Measurements from ENCODE around the gene MEGF8.

MEGF8 gene

DNA sequence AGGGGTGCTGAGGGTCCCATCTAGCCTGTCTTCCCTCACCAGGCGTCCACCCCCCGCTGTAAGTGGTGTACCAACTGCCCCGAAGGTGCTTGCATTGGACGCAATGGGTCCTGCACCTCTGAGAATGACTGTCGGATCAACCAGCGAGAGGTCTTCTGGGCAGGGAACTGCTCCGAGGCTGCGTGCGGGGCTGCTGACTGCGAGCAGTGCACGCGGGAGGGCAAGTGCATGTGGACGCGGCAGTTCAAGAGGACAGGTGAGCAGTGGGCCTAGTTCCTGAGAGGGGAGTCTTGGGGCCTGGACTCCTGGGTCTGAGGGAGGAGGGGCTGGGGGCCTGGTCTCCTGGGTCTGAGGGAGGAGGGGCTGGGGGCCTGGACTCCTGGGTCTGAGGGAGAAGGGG, 36.9 kb downstream of the MEGF8 start:
- DNase-seq: no peak

DNA sequence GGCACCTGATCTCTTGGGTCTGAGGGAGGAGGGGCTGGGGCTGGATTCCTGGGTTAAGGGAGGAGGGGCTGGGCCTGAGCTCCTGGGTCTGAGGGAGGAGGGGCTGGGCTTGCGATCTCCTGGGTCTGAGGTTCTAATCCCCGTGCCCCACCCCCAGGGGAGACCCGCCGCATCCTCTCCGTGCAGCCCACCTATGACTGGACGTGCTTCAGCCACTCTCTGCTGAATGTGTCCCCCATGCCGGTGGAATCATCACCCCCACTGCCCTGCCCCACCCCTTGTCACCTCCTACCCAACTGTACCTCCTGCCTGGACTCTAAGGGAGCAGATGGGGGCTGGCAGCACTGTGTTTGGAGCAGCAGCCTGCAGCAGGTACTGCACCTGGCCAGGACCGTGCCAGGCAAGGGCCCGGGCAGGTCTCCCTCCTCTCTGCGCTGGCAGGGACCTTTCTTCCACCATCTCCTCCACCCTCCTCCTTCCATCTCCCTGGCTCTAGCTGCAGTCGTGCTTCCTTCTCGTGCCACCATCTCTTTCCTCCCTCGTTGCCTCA, 37.5 kb downstream of the MEGF8 start:
- DNase-seq: no peak

DNA sequence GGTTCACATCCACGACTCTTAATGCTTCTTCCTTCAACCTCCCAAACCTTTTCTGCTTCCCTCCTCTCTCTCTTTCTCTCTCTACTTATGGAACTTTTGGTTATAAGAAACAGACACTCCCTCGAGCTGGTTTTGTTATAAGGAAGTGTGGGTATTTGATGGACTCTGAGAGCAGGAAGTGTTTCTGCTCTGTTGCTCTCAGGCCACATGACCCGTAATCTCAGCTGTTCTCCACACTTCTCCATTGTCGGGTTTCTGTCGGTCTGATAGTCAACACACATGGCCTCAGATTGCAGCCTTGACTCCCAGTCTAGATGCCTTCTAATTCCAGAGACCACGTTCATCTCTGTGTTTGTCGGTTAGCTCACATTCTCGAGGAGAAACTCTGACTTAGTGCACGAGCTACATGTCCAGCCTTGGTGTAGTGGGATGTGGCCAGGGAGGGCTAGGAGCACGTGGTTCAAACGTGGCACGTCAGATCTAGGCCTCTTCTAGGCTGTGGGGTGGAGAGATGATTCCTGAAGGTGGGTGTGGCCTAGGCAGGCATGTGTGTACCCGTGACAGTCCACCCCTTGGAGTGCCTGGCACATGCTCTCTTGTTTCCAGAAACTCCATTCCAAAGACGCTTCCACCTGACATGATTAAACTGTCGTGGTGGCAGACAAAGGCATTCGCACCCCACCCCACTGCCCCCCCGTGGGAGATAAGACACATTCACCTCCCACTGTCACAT, 38.3 kb downstream of the MEGF8 start:
- DNase-seq: no peak

DNA sequence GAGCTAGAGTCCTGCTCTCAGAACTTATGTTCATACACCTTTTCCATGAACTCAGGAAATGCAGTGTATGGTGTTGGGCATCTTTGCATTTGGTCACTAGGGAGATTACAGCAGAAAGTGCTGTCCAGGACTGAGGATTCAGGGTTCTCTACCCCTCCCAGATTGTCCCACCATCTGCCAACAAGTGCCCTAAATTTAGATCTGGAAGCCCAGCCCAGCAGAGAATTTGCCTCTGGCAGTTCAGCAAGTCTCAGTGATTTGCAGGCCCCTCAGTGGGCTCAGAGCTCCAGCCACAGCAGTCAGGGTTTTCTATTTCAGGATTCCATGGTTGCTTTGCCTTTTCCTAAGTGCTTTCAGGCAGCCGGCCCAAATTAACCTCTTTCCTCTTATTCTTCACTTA, 41.2 kb downstream of the MEGF8 start:
- DNase-seq: no peak

DNA sequence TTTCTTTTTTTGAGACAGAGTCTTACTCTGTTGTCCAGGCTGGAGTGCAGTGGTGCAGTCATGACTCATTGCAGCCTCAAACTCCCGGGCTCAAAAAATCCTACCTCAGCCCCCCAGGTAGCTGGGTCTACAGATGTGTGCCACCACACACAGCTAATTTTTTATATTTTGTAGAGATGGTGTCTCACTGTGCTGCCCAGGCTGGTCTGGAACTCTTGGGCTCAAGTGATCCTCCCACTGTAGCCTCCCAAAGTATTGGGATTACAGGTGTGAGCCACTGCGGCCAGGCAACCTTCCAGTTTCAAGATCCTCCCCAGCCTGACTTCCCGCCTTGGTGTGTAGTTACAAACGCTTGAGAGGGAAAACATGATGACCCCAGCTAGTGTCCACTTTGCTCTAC, 42.5 kb downstream of the MEGF8 start:
- no peak for DNase-seq

DNA sequence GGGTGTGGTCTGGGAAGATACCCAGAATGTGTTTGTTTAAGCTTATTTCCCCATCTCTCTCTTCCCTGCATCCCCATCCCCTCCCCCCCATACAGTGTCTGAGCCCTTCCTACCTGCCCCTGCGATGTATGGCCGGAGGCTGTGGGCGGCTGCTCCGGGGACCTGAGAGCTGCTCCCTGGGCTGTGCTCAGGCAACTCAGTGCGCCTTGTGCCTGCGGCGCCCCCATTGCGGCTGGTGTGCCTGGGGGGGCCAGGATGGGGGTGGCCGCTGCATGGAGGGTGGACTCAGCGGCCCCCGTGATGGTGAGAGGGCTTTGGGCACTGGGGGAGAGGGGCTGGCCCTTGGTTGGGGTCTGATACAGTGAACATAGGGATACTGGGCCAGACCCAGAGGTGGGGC, 42.9 kb downstream of the MEGF8 start:
- DNase-seq: no peak

DNA sequence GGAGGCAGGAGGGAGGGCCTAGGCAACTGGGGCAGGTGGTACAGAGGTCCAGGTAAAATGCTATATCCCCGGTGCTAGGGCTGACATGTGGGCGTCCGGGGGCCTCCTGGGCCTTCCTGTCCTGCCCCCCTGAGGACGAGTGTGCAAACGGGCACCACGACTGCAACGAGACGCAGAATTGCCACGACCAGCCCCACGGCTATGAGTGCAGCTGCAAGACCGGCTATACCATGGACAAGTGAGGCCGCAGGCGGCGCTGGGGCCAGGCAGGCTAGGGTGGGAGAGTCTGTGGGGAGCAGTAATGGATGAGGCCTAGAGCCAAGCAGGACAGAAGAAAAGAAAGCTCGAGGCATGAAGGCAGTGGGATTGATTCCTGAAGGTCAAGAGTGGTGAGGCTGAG, 43.3 kb downstream of the MEGF8 start:
- no peak for DNase-seq

DNA sequence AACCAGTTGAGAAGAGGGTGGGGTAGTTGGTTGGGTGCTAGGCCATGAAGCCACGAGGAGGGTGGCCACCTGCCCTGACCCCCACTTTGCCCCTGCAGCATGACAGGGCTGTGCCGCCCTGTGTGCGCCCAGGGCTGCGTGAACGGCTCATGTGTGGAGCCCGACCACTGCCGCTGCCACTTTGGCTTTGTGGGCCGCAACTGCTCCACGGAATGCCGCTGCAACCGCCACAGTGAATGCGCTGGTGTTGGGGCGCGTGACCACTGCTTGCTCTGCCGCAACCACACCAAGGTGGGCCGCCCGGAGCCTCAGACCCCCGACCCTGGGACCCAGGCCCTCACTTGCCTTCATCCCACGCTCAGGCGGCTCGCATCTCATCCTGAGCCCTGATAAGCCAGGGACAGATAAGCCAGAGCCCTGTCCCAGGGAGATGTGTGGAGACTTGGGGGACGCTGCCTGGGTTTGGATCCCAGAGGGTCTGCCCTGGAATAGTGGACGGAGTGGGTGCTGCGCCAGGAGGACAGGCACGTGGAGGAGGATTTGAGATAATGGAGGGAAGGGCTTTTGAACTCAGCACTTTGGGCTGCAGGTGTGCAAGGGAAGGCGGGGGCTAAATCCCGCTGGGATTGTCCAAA, 44.1 kb downstream of the MEGF8 start:
- no peak for DNase-seq

DNA sequence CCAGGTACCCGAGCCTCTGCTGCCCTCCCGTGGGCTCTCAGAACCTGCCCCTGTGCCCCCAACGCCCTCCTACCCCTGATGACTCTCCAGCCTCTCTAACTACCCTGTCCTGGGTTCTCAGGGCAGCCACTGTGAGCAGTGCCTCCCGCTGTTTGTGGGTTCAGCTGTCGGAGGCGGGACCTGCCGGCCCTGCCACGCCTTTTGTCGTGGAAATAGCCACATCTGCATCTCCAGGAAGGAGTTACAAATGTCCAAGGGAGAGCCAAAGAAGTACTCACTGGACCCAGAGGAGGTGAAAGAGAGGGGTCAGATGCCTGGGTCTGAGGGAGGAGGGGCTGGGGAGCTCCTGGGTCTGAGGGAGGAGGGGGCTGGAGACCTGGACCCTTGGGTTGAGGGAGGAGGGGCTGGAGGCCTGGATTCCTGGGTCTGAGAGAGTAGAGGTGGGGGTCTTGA, 44.7 kb downstream of the MEGF8 start:
- no peak for DNase-seq

DNA sequence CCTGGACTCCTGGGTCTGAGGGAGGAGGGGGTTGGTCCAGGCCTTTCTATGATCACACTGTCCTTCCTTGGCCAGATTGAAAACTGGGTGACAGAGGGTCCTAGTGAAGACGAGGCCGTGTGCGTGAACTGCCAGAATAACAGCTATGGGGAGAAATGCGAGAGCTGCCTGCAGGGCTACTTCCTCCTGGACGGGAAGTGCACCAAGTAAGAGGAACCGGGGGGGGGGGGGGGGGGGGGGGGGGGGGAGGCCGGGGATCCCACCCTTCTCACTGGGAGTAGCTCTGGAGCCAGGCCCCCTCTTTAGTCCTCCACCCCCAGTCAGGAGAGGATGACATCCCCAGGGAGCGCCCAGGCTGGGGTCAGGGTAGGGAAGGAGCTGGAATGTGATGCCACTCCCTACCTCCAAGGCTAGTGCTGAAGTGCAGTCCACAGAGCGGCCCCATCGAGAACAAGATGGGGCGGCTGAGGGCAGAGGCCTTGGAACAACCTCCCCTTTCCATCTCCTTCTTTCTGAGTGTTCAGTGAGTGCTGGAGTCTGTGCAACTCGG, 45.3 kb downstream of the MEGF8 start:
- no peak for DNase-seq

DNA sequence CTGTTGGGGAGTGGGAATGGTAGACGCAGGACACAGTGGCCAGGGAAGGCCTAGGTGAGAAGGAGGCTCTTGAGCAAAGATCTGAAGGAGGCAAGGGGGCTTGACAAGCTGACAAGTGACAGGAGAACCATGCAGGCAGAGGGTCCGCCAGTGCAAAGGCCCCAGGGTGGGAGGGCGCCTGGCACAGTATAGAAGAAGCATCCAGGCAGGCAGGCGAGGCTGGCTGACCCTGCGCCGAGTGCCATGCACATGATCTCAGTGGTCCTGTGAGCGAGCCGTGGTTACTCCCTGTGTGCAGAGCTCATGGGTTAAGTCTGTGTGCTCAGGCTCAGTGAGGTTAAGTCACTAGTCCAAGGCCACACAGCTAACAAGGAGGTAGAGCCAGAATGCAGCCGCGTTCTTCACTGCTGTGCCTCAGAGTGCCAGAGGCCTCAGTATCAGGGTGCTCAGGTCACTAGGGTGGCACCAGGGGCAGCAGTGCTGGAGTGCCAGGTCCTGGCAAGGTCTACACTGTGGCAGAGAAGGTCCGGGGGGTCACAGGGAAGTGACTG, 49.5 kb downstream of the MEGF8 start:
- no peak for DNase-seq

DNA sequence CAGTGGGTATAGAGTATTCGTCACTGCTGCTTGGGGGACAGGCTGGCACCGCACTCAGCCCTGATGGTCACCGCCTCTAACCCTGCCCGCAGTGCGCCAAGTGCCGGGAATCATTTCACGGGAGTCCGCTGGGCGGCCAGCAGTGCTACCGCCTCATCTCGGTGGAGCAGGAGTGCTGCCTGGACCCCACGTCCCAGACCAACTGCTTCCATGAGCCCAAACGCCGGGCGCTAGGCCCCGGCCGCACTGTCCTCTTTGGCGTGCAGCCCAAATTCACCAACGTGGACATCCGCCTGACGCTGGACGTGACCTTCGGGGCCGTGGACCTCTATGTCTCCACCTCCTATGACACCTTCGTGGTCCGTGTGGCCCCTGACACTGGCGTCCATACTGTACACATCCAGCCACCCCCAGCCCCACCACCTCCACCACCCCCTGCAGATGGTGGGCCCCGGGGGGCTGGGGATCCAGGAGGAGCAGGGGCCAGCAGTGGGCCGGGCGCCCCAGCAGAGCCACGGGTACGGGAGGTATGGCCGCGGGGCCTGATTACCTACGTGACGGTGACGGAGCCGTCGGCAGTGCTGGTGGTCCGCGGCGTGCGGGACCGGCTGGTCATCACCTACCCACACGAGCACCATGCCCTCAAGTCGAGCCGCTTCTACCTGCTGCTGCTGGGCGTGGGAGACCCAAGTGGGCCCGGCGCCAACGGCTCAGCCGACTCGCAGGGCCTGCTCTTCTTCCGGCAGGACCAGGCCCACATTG, 50.2 kb downstream of the MEGF8 start:
- no peak for DNase-seq

DNA sequence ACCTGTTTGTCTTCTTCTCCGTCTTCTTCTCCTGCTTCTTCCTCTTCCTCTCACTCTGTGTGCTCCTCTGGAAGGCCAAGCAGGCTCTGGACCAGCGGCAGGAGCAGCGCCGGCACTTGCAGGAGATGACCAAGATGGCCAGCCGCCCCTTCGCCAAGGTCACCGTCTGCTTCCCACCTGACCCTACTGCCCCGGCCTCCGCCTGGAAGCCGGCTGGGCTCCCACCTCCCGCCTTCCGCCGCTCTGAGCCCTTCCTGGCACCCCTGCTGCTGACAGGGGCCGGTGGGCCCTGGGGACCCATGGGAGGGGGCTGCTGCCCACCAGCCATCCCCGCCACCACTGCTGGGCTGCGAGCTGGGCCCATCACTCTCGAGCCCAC, 50.7 kb downstream of the MEGF8 start:
- no peak for DNase-seq

DNA sequence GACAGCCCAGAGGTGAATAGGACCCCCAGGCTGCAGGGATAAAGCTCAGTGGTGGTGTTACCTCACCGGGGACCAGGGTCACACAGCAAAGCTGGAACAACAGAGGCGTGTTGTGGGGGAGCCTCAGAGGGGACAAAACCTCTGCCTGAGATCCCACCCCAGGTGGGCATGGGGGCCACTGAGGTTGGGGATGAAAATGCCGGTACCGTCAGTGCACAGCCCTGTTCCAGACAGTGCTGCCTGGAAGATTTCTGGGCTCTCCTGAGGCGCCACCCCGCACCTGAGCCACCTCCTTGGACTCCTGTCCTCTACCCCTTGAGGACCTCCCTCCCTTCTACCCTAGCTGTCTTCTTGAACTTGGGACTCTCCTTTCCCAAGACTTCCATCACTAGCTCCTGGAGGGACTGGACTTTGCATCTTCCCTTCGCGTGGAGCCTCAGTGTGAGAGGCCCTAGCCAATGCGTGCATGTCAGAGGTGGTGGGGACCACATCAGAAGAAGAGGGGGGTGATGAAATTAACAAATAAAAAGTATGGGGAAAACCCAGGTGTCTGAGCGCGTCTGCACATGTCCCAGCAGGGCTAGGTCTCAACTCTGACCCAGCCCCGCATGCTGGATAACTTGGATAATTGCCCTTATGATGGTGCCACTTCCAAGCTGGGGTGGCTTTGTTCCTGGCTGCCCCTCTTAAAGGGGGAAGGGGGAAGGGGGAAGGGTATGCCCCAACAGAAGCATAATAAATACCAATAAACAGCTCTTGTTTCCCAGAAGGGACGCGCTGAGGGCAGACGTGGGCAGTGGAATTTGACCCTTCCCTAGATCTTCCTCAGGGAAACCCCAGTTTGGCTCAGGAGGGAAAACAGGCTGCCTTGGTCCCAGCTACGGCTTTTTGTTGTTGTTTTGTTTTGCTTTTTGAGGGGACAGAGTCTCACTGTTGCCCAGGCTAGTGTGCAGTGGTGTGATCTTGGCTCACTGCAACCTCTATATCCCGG, 53.1 kb downstream of the MEGF8 start:
- no peak for DNase-seq

DNA sequence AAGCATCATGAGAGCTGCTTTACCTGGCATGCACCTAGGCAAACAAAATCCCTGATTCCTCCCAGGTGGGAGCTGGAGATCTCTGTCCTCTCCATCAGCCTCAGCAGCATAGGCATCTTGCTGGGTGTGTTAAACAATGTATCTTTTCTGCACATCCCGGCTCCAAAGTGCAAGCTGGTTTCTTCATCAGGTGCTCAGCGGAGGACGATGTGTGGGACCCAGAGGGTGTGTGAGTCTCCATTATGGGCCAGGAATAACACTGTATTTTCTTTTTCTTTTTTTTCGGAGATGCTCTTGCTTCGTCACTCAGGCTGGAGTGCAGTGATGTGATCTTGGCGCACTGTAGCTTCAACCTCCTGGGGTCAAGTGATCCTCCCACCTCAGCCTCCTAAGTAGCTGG, 54.7 kb downstream of the MEGF8 start:
- DNase-seq: no peak

DNA sequence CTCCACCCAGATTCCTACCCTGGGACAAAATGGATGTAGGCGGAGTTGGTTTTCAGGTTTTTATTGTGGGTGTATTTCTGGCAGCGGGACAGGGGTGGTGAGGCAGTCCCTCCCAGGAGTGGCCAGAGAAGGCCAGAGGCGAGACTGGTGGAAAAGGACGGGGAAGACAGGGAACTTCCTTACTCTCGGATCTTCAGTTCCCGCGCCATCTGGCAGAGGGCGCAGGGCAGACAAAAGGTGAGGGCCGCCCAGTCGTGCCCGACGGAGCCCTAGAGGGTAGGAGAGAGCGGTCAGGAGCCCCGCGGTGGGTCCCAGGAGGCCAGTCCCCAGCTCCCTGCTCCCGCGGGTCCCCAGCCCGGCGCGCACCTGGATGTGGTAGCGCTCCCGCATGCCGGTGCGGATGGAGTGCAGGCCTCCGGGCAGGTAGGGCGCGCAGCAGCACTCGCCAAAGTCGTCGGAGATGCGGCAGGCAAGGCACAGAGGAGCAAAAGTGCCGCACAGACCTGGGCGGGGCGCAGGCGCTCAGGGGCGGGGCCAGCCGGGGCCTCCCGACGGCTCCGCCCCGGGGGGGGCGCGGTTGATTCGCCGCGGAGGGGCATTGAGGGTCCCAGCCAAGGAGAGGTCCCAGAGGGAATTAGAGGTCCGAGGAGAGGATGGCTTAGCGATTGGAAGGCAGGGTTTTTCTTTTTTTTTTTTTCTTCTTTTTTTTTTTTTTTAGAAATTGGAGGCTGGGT, 61.7 kb downstream of the MEGF8 start:
- DNase-seq: peak; percentile 25

DNA sequence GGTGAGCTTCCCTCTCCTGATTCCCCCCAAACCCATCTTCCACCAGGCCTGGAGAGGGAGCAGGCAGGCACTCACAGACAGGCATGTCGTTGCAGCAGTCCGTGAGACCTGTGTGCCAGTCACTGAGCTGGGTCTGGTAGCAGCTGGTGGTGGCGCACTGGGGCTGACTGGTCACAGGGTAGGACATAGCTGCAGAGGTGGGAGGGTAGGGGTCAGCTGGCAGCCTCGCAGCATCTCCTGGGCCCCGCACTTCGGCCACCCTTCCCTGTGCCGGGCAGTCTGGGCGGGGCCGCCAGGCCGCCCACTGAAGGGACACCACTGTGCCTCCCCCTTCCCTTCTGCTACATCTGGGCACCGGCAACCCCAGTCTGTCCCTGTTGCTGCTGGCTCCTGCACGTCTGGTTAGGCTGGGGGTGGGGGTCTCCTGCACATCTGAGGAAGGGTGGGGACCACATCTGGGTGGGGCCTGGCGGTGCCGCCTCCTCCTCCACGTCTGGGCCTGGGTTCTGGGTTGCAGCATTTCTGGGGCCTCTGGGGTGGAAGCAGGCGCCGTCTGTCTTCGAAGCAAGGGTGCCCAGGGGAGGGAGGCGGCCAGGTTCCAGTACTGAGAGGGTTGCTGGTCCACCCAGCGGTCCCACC, 63.5 kb downstream of the MEGF8 start:
- no peak for DNase-seq

DNA sequence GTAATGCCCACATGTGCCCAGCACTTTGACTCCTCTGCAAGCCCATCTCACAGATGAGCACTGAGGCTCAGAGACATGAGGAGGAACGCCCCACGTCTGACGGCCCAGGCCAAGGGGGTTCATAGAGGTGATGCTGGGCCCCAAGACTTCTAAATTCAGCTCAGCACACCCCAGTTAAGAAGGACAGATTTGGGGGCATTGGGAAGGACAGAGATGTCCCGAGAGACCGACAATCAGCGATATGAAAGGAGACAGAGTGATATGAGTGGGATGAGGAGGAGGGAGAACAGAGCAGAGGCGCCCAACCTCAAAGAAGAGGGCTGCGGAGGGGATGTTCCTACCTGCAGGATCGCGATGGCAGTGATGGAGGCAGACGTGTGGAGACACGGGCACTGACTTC, 64.5 kb downstream of the MEGF8 start, which contains the start of gene CNFN:
Gene CNFN (minus strand): TSS at position 399 of the 400 bp plus-strand sequence. CDS start 1,260 bp downstream, outside the sequence.
- DNase-seq: no peak

DNA sequence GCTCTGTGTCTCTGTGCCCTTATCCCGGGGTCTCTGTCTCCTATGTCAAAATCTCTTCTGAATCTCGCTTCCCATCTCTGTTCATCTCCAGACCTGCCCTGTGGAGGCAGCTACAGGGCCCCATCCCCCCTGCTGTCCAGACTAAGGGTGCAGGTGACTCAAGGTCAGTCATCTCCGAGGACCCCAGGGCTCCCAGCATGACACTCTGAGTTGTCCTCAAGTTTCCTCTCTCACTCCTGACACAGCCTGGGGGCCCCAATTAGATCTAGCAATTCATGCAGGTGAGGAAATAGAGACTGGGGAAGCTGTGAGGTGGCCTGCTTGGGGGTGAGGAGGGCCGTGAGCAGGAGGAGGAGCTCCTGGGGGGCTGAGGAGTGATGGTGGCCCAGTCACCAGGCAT, 66.7 kb downstream of the MEGF8 start:
- DNase-seq: no peak

DNA sequence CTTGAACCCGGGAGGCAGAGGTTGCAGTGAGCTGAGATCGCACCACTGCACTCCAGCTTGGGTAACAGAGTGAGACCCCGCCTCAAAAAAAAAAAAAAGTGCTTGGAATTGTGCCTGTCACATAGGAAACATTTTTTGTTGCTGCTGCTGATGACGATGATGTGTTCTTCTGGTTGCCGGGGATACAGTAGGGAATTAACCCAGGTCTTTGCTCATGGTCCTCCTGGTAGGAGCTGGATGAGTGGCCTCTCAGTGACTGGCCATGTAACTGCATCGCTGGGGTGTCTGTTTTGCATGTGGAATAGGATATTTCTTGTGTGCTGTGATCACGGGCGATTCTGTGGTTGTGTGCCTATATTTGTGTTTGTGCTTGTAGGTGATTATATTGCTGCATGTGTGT, 69.3 kb downstream of the MEGF8 start:
- no peak for DNase-seq

Data from NCI-H524 treated with DMSO at 0.1 percent for 48 hours (cell line).